OCI-LY7 (cell line): ENCODE data around the gene FAM9B.

Experiments
- EZH2phosphoT487 ChIP-seq: fragments of 200-600 bp; sonication (generic); IDR thresholded peaks from 2 replicates; pipeline ENCODE4 v1.6.1; 2018; ENCODE audit warnings: low read depth, borderline replicate concordance, mild to moderate bottlenecking, mixed run types, antibody characterized with exemption, low read length, moderate library complexity, mixed read lengths
- TF ChIP-seq, protein P1 (sequence below): fragments of 200-600 bp; sonication (generic); conservative IDR thresholded peaks from 2 replicates; pipeline ENCODE4 v1.5.1; 2014; ENCODE audit warnings: mild to moderate bottlenecking, antibody characterized with exemption, low read length, moderate library complexity, mixed read lengths

DNA sequence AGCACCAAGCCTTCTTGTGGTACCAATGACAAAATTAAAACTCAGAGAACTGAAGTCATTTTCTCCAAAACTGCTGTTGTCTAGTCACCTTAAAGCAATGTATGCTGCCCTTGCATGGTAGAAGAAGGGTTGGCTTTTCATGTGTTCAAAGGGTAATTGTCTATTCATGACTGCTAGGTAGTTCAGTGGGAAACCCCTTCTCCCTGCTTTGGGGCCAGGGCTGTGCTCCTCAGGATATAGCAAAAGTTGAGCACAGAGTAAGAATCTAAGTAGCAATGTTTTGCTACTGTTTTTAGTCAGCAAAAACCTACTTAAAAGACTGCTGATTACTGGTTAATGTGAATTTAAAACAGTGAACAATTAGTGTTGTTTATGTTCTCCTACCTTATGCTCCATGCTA, 30.8 kb upstream of the FAM9B start:
- TF ChIP-seq, protein P1, sequence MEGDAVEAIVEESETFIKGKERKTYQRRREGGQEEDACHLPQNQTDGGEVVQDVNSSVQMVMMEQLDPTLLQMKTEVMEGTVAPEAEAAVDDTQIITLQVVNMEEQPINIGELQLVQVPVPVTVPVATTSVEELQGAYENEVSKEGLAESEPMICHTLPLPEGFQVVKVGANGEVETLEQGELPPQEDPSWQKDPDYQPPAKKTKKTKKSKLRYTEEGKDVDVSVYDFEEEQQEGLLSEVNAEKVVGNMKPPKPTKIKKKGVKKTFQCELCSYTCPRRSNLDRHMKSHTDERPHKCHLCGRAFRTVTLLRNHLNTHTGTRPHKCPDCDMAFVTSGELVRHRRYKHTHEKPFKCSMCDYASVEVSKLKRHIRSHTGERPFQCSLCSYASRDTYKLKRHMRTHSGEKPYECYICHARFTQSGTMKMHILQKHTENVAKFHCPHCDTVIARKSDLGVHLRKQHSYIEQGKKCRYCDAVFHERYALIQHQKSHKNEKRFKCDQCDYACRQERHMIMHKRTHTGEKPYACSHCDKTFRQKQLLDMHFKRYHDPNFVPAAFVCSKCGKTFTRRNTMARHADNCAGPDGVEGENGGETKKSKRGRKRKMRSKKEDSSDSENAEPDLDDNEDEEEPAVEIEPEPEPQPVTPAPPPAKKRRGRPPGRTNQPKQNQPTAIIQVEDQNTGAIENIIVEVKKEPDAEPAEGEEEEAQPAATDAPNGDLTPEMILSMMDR: no peak
- TF ChIP-seq EZH2phosphoT487: no peak
